GM19452 (cell line): Measurements from ENCODE around the gene TAL1.
"Not testable (repeated sequence)": the region's sequence is repeated elsewhere in the genome, so short reads cannot be mapped to it uniquely, and the experiment has no call there.

Experiments
- ATAC-seq: cut with Tn5 transposase; IDR thresholded peaks from one replicate; pipeline ENCODE4 v1.9.1; 2021; ENCODE audit not compliant: unreplicated experiment

Gene TAL1

GRCh38 chr1:47232187-47232874, at the start of gene TAL1:
TAL1 (minus strand) TSS chr1:47232225; CDS start chr1:47225888, 6,337 bp downstream.
- no peak for ATAC-seq

GRCh38 chr1:47280142-47280541, 48.1 kb upstream of the TAL1 start:
- no peak for ATAC-seq

- no peak for ATAC-seq
Measured at GRCh38 chr1:47276850-47277249, 44.8 kb upstream of the TAL1 start.

- ATAC-seq: not testable (repeated sequence)
Measured at GRCh38 chr1:47275811-47276210, 43.8 kb upstream of the TAL1 start.

GRCh38 chr1:47265529-47265928, 33.5 kb upstream of the TAL1 start:
- not testable (repeated sequence) for ATAC-seq

- no peak for ATAC-seq
Measured at GRCh38 chr1:47262787-47263413, 30.9 kb upstream of the TAL1 start.

- no peak for ATAC-seq
Measured at GRCh38 chr1:47257224-47257623, 25.2 kb upstream of the TAL1 start.

GRCh38 chr1:47252795-47253194, 20.8 kb upstream of the TAL1 start:
- ATAC-seq: no peak

- ATAC-seq: no peak
Measured at GRCh38 chr1:47252369-47252768, 20.3 kb upstream of the TAL1 start.

- no peak for ATAC-seq
Measured at GRCh38 chr1:47249755-47250154, 17.7 kb upstream of the TAL1 start.

GRCh38 chr1:47244339-47244862, 12.4 kb upstream of the TAL1 start:
- ATAC-seq: no peak

- ATAC-seq: no peak
Measured at GRCh38 chr1:47243910-47244309, 11.9 kb upstream of the TAL1 start.

- ATAC-seq: no peak
Measured at GRCh38 chr1:47241114-47242113, 9.4 kb upstream of the TAL1 start.

GRCh38 chr1:47238935-47239592, 7.0 kb upstream of the TAL1 start:
- no peak for ATAC-seq

GRCh38 chr1:47235806-47236205, 3.8 kb upstream of the TAL1 start:
- ATAC-seq: no peak

GRCh38 chr1:47235241-47235681, 3.2 kb upstream of the TAL1 start:
- ATAC-seq: no peak

GRCh38 chr1:47233186-47233585, 1.2 kb upstream of the TAL1 start:
- no peak for ATAC-seq

GRCh38 chr1:47231301-47232186, 481 bp downstream of the TAL1 start:
- ATAC-seq: no peak

GRCh38 chr1:47230692-47231300, 1.2 kb downstream of the TAL1 start:
- ATAC-seq: no peak
